A549 (cell line): Measurements from ENCODE around the gene LOC128125822.

Experiments used
- ATAC-seq, 2 experiments: fragments of 200-7000 bp in 1 of 2; fragments of >200 bp in 1 of 2; cut with Nextera tagmentation in 1 of 2; cut with Tn5 transposase in 1 of 2; 3 replicates each; pipeline versions ENCODE4 v1.8.0 to v1.9.1; 2018 to 2020; ENCODE audit warnings: mild to moderate bottlenecking in 1 of 2, moderate library complexity in 1 of 2
- CTCF ChIA-PET: fragments of 300-600 bp; sonication (Branson Sonifier 250); formaldehyde crosslinking; extraction: SDS; loops from one replicate; lab custom pipeline; 2021; ENCODE audit warnings: antibody characterized with exemption, inconsistent platforms; lab: Yijun Ruan, JAX
- POLR2A ChIA-PET: fragments of 350-600 bp; formaldehyde crosslinking; extraction: SDS; loops from one replicate; lab custom pipeline; 2021; ENCODE audit warnings: antibody characterized with exemption, inconsistent platforms; lab: Yijun Ruan, JAX
- DNase-seq, 2 experiments: peaks; one replicate each; pipeline versions ENCODE4 v3.0.0 to v3.0.0-alpha.2; 2011 to 2016; ENCODE audit warnings: low read depth in 1 of 2, low spot score in 1 of 2
- FAIRE-seq: peaks from 2 replicates; lab custom pipeline; 2011; peaks lifted over from hg19 to GRCh38; lab: Jason Lieb, UNC
- H3K27ac ChIP-seq, 2 experiments: fragments of >200 bp; sonication (Bioruptor Twin); formaldehyde crosslinking; 3 replicates each; pipeline ENCODE4 v1.5.1; 2016 to 2017
- H3K4me1 ChIP-seq: fragments of >200 bp; sonication (Bioruptor Twin); formaldehyde crosslinking; 3 replicates; pipeline ENCODE4 v1.6.1; 2016
- H3K4me2 ChIP-seq: fragments of >200 bp; sonication (Bioruptor Twin); formaldehyde crosslinking; 3 replicates; pipeline ENCODE4 v1.6.1; 2016
- H3K4me3 ChIP-seq: fragments of >200 bp; sonication (Bioruptor Twin); formaldehyde crosslinking; 3 replicates; pipeline ENCODE4 v1.5.1; 2016
- H3K9me3 ChIP-seq: fragments of >200 bp; sonication (Bioruptor Twin); formaldehyde crosslinking; 3 replicates; pipeline ENCODE4 v1.6.1; 2016
- CHD2 ChIP-seq: fragments of 150-350 bp; IDR thresholded peaks from 2 replicates; pipeline ENCODE4 v1.6.1; 2014; ENCODE audit warnings: low read length; ENCODE audit not compliant: partially characterized antibody
- CHD4 ChIP-seq: fragments of 200-600 bp; sonication (generic); IDR thresholded peaks from 2 replicates; pipeline ENCODE4 v1.6.1; 2016; ENCODE audit warnings: antibody characterized with exemption, mild to moderate bottlenecking, borderline replicate concordance
- E2F6 ChIP-seq: IDR thresholded peaks from 2 replicates; pipeline ENCODE4 v1.6.1; 2012; ENCODE audit warnings: low read depth, borderline replicate concordance
- EHF ChIP-seq: fragments of 250-450 bp; sonication (Bioruptor Pico); IDR thresholded peaks from 2 replicates; pipeline ENCODE4 v1.5.0; 2020; ENCODE audit warnings: mild to moderate bottlenecking
- EP300 ChIP-seq, 2 experiments: fragments of >200 bp; sonication (Bioruptor Twin); formaldehyde crosslinking; IDR thresholded peaks; 2 replicates in 1 of 2; 3 replicates in 1 of 2; pipeline ENCODE4 v1.6.1; 2016 to 2017
- FOSB ChIP-seq: fragments of 250-450 bp; sonication (Bioruptor Pico); IDR thresholded peaks from 2 replicates; pipeline ENCODE4 v1.5.0; 2020; ENCODE audit warnings: mild to moderate bottlenecking, moderate library complexity
- FOSL2 ChIP-seq, 2 experiments: fragments of 450-650 bp in 1 of 2; fragments of >200 bp in 1 of 2; sonication (Bioruptor Twin) in 1 of 2; formaldehyde crosslinking; IDR thresholded peaks; 2 replicates each; pipeline versions ENCODE4 v1.5.0 to v1.6.1; 2016 to 2020; ENCODE audit warnings: mild to moderate bottlenecking in 1 of 2, moderate library complexity in 1 of 2
- FOXS1 ChIP-seq: fragments of 250-450 bp; sonication (Bioruptor Pico); IDR thresholded peaks from 2 replicates; pipeline ENCODE4 v1.5.0; 2020; ENCODE audit warnings: mild to moderate bottlenecking, moderate library complexity
- GATA3 ChIP-seq: IDR thresholded peaks from 2 replicates; pipeline ENCODE4 v1.6.1; 2012; ENCODE audit warnings: borderline replicate concordance
- HES2 ChIP-seq: fragments of >200 bp; sonication (Bioruptor Twin); formaldehyde crosslinking; IDR thresholded peaks from 2 replicates; pipeline ENCODE4 v1.6.1; 2016
- JUN ChIP-seq, 2 experiments: fragments of >200 bp; sonication (Bioruptor Twin); formaldehyde crosslinking; IDR thresholded peaks; 2 replicates in 1 of 2; 3 replicates in 1 of 2; pipeline ENCODE4 v1.6.1; 2016 to 2017
- MYC ChIP-seq: IDR thresholded peaks from 2 replicates; pipeline ENCODE4 v1.6.1; 2012; ENCODE audit warnings: mild to moderate bottlenecking, inconsistent platforms, low read length, improper control_type of control experiment, borderline replicate concordance
- NFE2L2 ChIP-seq: fragments of 150-350 bp; conservative IDR thresholded peaks from 2 replicates; pipeline ENCODE4 v1.6.1; 2014; ENCODE audit warnings: low read length
- NPAS2 ChIP-seq: fragments of 250-450 bp; sonication (Bioruptor Pico); IDR thresholded peaks from 2 replicates; pipeline ENCODE4 v1.8.0; 2022; ENCODE audit warnings: mild to moderate bottlenecking, moderate library complexity, borderline replicate concordance
- PBX3 ChIP-seq: IDR thresholded peaks from 2 replicates; pipeline ENCODE4 v1.6.1; 2012
- PHF8 ChIP-seq: fragments of 200-600 bp; sonication (generic); IDR thresholded peaks from 2 replicates; pipeline ENCODE4 v1.6.1; 2016; ENCODE audit warnings: low read depth, mild to moderate bottlenecking, antibody characterized with exemption, moderate library complexity, borderline replicate concordance
- POLR2A ChIP-seq: IDR thresholded peaks from 2 replicates; pipeline ENCODE4 v1.6.1; 2012; ENCODE audit warnings: mild to moderate bottlenecking, low read length
- POLR2AphosphoS2 ChIP-seq: conservative IDR thresholded peaks from 2 replicates; pipeline ENCODE4 v1.6.1; 2012; ENCODE audit warnings: low read length, improper control_type of control experiment, inconsistent platforms
- RNF2 ChIP-seq: fragments of 200-600 bp; sonication (generic); IDR thresholded peaks from 2 replicates; pipeline ENCODE4 v1.6.1; 2016; ENCODE audit warnings: low read depth, mild to moderate bottlenecking, antibody characterized with exemption, moderate library complexity, borderline replicate concordance
- SMC3 ChIP-seq: fragments of >200 bp; sonication (Bioruptor Twin); formaldehyde crosslinking; IDR thresholded peaks from 3 replicates; pipeline ENCODE4 v1.6.1; 2018; ENCODE audit warnings: inconsistent platforms
- TFCP2L1 ChIP-seq: fragments of 250-450 bp; sonication (Bioruptor Pico); IDR thresholded peaks from 2 replicates; pipeline ENCODE4 v1.5.0; 2021; ENCODE audit warnings: mild to moderate bottlenecking
- TP53 ChIP-seq: fragments of 250-450 bp; sonication (Bioruptor Pico); IDR thresholded peaks from 2 replicates; pipeline ENCODE4 v1.5.0; 2021; ENCODE audit warnings: mild to moderate bottlenecking, moderate library complexity
- ZC3H11A ChIP-seq: fragments of 450-650 bp; IDR thresholded peaks from 2 replicates; pipeline ENCODE4 v1.6.1; 2014; ENCODE audit warnings: antibody characterized with exemption, mild to moderate bottlenecking
- ZSCAN20 ChIP-seq: fragments of 250-450 bp; sonication (Bioruptor Pico); IDR thresholded peaks from 2 replicates; pipeline ENCODE4 v1.8.0; 2022; ENCODE audit warnings: mild to moderate bottlenecking, moderate library complexity
- WGBS: methylation state at CpG from one replicate; pipeline ENCODE4 v1.1.6; 2017; ENCODE audit errors: missing lambda C conversion rate; 5-methylcytosine and 5-hydroxymethylcytosine counted together

The LOC128125822 gene

GRCh38 chr6:63523630-63524029 lies 48.6 kb upstream of the LOC128125822 start:
- Histone ChIP-seq H3K4me2 (peak overlapping the region; percentile 74; the same call in 1 of the 3 replicates), H3K4me3 (no peak overlapping the region), H3K27ac (peak overlapping the region; percentile 88 to 97), H3K9me3 (no peaks in the 10 kb centered on the region), H3K4me1 (peaks cover 72% of the 10 kb centered on the region)
- no peak for DNase-seq
- ATAC-seq: no peak
- FAIRE-seq: no peak
- WGBS: 95% methylated on average over 4 of the region's 4 CpGs
- POLR2A ChIA-PET: no interaction called here
- no peak for TF ChIP-seq POLR2AphosphoS2
- no peak for TF ChIP-seq E2F6
- no peak for TF ChIP-seq GATA3
- TF ChIP-seq ZC3H11A: no peak
- TF ChIP-seq MYC: no peak
- no peak for TF ChIP-seq NPAS2 (CRISPR knock-in tag)
- no peak for TF ChIP-seq EHF
- TF ChIP-seq TP53: no peak
- TF ChIP-seq CHD4: no peak
- no peak for TF ChIP-seq TFCP2L1 (CRISPR knock-in tag)
- TF ChIP-seq HES2: no peak
- TF ChIP-seq EP300 (IDR thresholded peaks at IDR 0.05): no peak
- CTCF ChIA-PET: no interaction called here

GRCh38 chr6:63525186-63525878 lies 46.9 kb upstream of the LOC128125822 start:
- no peak for TF ChIP-seq ZSCAN20 (CRISPR knock-in tag)
- no peak for TF ChIP-seq POLR2A
- TF ChIP-seq JUN (IDR thresholded peaks at IDR 0.05): no peak
- TF ChIP-seq GATA3: no peak
- no peak for TF ChIP-seq EP300 (IDR thresholded peaks at IDR 0.05)
- no peak for TF ChIP-seq PBX3
- 72% methylated on average over 7 of the region's 7 CpGs for WGBS
- H3K27ac ChIP-seq: peak overlapping the region; percentile 97 to 99
- FAIRE-seq (no peak), DNase-seq (peak in 1 of 2 experiments; percentile 55), ATAC-seq (no peak)
- peaks cover 71% of the 10 kb centered on the region for H3K4me1 ChIP-seq
- H3K9me3 ChIP-seq: no peaks in the 10 kb centered on the region
- no peak overlapping the region for H3K4me3 ChIP-seq
- ChIA-PET CTCF (interaction anchor here (1.6 kb wide), 1 partner anchor 49 kb away, joined by 13 read pairs; no protein-coding TSS in a partner anchor), POLR2A (interaction anchor here (1.0 to 1.4 kb wide), 2 partner anchors 48 to 83 kb away, joined by 3 to 7 read pairs; no protein-coding TSS in a partner anchor)
- H3K4me2 ChIP-seq: no peak overlapping the region

GRCh38 chr6:63526931-63527330 lies 45.3 kb upstream of the LOC128125822 start:
- ATAC-seq: no peak
- ChIA-PET CTCF (interaction anchor here (1.8 to 2.2 kb wide), 2 partner anchors 47 to 85 kb away, joined by 6 to 7 read pairs; no protein-coding TSS in a partner anchor), POLR2A (interaction anchor here (1.0 to 3.4 kb wide), 4 partner anchors 17 to 86 kb away, joined by 3 to 32 read pairs (median 8); no protein-coding TSS in a partner anchor)
- no peak for FAIRE-seq
- no peaks in the 10 kb centered on the region for H3K9me3 ChIP-seq
- H3K4me3 ChIP-seq: no peak overlapping the region
- no peak for DNase-seq
- H3K27ac ChIP-seq: peak overlapping the region; percentile 97 to 99
- TF ChIP-seq FOXS1 (CRISPR knock-in tag): no peak
- TF ChIP-seq NFE2L2: no peak
- TF ChIP-seq ZC3H11A: no peak
- TF ChIP-seq PHF8: no peak
- no peak for TF ChIP-seq ZSCAN20 (CRISPR knock-in tag)
- no peak for TF ChIP-seq FOSL2 (IDR thresholded peaks at IDR 0.05)
- no peak for TF ChIP-seq FOSL2 (CRISPR knock-in tag; IDR thresholded peaks at IDR 0.05)
- no peak for TF ChIP-seq POLR2A
- TF ChIP-seq CHD2: no peak
- no peak for TF ChIP-seq SMC3
- no peak for TF ChIP-seq RNF2
- TF ChIP-seq FOSB (CRISPR knock-in tag): no peak
- TF ChIP-seq NPAS2 (CRISPR knock-in tag): no peak
- peaks cover 72% of the 10 kb centered on the region for H3K4me1 ChIP-seq
- H3K4me2 ChIP-seq: peak overlapping the region; percentile 93
